NOMO-1 (cell line): Measurements from ENCODE around the gene ACTR8.

Experiments used
- DNase-seq, 2 experiments: peaks; one replicate each; lab custom pipeline; 2025; ENCODE audit not compliant: unreplicated experiment in 2 of 2; lab: John Stamatoyannopoulos, UW

The ACTR8 gene

DNA sequence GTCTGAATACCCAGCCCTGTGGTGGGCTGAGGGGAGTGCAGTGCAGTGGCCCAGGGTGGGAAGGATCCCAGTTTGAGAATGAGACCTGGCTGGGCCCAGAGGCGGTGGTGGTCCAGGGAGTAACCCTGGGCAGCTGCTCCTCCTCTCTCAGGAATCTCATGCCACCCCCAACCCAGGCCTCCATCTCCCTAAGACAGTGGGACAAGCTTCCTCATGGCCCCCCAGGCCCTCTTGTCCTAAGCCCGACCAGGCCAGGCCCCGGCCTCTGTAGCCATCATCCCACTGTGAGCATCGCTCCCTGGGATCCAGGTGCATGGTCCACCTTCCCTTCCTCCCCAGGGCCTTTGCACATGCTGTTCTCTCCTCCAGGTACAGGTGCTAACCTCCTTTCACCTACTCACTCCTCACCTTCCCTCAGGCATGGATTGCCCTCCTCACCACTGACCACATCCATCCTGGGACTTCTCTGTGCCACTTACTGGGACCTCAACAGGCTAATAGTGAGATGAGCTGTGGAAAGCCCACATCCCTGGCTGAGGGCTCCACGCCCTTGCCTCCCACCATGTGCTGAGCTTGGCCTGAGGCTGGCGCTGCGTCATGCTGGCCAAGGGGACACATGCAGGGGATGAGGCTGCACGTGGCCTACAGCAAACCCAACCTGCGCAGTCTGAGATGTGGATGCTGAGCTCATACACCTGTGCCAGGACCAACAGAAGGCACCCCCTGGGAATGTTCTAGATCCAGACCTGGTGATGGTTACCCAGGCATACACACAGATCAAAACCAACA, 45.7 kb downstream of the ACTR8 start:
- no peak for DNase-seq

DNA sequence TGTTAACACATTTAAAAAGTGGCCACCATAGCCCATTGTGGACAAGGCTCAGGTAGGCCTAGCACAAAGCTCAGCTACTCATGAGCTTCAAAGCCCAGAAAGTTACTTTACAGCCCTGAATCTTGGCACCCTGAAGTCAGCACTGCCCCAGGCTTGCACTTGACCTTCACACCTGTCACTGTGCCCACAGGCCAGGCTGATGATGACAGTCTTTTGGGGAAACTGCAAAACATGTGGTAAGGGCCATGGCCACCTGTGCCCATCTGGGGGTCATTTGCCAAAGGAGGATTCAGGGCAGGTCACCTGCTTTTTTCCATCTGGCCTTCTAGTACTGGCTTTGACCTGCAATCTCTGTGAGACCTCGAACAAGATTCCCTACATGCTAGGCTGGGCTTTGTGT, 46.7 kb downstream of the ACTR8 start:
- DNase-seq, result no peak

DNA sequence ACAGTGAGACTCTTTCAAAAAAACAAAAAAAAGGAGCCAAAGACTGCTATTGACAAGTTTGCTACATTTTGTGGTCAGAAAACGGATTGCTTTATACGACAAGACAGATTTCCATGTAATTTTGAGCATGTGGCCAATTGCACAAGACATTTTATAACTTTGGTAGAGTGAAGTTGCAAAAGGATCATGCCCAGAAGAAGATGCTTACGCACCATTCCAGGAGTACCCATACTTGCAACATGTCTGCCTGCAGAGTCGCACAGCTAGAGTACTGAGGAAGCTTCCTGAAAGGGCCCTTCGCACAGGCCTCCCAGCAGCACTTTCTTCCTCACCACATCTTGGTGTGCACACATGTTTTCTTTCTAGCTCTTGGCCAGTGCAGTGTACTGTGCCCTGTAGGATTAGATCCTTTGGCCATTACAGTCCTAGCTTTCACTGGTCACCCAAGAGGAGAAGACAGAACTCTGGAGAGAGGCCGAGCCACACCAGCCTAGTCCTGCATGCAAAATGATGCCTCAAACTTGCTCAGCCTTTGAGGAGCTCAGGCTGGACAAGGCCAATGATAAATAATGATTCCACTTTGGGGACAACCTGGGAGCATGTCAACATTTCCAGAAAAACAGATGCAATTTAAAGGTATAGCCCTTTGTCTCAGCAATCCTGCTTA, 47.4 kb downstream of the ACTR8 start:
- peak; percentile 84 to 90 for DNase-seq

DNA sequence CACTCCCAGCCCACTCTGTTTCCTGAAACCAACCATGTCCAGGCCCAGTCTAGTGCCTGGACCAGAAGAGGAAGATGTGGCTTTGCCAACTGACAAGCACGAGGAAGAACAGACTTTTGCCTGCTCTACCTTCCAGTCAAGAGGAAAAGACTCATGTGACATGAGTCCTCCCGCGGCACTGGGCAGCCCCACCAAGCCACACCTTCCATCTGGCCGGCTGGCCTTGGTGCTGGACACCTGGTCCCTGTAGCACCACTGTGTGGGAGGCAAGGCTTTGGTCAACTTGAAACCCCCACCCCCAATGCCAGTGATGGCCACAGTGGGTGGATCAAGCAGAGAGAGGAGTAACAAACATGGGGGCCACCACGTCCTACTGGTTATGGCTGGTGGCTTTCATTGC, 48.3 kb downstream of the ACTR8 start:
- DNase-seq, result no peak

DNA sequence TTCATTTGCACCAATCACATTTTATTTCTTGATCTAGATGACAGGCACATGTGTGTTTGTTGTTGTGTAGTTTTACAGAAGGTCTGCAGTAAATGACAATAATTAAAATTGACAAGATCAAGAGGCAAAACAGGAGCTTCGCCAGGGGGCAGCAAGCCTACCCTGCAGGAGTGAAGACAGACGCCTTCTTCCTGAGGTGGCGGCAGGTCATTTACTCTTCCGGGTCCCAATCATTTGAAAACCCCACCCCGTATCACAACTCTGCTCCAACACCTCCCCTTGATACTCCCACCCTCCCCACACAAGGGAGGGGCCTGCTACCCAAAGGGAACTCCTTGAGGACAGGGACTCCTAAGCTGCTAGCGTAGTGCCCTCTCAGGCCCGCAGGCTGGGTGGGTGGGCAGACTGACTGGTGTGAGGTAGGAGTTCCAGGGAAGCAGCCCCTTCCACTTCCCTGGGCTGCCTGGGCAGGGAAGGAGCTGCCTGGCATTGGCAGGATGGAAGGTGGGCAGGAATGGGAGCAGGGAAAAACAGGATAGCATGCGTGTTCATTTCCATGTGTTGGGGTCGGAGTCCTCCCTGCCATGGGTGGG, 48.8 kb downstream of the ACTR8 start:
- no peak for DNase-seq

DNA sequence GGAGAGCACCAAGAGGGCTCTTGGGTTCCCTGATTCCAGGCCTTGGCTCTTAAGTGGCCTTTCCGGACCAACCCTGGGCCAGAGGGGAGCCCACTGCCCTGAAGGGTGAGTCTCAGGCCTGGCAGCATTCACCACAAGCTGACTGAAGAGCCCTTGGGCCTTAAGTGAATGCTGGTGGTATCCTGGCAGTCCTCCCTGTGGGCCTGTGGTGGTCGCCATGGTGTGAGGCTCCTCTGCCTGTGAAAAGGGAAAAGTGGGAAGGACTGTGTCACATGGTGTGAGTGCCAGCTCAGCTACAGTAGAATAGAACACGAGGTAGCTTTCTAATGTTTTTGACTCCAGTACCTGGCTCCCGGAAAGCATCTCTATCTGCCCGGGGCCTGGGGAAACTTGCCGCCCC, 51.0 kb downstream of the ACTR8 start:
- no peak for DNase-seq

DNA sequence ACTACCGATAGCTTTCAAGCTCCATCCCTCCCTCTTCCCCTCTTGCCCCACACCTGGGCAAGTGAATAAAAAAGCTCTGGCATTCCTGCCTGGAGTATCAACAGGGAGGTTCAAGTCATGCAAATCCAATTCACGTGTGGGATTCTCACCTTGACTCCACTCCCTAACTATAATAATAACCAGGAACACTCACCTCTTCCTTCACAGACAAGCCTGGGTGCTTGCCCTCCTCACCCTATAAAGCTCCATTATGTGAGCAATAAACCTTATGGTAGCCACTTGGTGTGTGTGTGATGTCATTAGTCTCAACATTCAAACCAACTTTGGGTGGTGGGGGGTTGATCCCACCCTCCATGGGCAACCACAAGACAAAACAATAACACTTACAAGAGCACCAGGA, 52.3 kb downstream of the ACTR8 start:
- no peak for DNase-seq

DNA sequence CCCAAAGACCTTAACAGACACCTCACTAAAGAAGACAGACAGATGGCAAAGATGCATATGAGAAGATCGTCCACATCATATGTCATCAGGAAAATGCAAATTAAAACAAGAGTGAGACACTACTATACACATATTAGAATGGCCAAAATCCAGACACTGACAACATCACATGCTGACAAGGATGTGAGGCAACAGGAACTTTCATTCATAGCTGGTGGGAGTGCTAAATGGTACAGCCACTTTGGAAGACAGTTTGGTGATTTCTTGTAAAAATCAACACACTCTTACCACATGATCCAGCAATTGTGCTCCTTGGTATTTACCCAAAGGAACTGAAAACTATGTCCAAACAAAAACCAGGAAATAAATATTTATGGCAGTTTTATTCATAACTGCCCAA, 53.4 kb downstream of the ACTR8 start:
- DNase-seq, result no peak

DNA sequence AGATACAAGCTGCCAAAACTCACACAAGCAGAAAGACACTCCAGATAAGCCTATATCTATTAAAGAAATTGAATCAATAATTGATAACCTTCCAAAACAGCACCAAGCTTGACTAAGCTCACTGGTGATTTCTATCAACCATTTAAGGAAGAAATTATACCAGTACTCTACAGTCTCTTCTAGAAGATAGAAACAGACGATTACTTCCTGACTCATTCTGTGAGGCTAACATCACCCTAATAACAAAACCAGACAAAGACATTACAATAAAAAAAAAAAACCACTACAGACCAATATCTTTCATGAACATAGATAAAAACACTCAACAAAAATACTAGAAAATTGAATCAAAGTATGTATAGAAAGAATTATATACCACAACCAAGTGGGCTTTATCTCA, 55.9 kb downstream of the ACTR8 start:
- no peak for DNase-seq

DNA sequence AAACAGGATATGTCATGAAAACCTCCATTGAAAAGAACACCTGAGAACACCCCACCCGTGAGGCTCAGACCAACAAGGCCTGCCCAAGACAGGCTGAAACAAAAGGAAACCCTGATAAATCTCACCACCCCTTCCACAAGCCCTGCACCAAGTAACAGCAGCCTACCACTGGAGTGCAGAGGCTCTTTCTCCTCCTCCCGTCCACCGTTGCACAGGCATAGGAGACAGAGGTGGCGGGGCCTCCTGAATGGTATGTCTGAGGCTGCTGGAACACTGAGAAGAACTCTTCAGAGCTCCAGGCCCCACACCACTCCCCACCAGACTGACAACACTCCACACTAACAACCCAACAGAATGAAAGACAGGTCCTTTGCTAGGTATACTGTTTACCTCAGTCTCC, 57.2 kb downstream of the ACTR8 start:
- DNase-seq, result no peak

DNA sequence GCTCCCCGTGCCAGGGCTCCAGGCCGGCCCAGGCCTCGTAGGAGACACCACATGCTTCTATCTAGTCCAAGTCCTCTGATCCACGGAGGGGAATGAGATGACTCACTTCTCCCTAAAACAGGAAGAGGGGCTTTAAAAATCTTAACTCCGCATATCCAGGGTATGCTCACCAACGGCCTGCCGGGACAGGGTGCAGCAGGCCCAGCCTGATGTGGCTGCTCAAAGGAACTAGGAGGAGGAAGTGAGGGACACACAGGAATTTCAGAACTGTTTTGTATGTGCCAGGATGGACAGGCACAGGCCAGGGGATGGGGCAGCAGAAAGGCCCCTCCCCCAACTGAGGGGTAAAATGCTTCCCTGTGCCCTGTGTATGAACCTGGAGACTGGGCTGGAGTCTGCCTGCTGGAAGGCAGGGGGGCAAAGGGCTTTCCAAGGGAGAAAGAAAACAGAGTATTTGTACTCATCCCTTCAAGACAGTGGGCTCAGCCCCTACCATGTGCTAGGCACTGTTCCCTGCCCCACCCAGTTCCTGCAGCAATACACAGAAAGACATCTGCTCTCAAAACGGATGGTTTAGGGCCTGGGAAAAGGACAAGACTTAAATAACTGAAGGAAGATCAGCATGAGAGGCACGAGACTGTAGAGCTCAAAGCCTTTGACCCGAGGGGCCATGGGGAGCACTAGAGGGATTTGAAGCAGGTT, 57.8 kb downstream of the ACTR8 start:
- no peak for DNase-seq

DNA sequence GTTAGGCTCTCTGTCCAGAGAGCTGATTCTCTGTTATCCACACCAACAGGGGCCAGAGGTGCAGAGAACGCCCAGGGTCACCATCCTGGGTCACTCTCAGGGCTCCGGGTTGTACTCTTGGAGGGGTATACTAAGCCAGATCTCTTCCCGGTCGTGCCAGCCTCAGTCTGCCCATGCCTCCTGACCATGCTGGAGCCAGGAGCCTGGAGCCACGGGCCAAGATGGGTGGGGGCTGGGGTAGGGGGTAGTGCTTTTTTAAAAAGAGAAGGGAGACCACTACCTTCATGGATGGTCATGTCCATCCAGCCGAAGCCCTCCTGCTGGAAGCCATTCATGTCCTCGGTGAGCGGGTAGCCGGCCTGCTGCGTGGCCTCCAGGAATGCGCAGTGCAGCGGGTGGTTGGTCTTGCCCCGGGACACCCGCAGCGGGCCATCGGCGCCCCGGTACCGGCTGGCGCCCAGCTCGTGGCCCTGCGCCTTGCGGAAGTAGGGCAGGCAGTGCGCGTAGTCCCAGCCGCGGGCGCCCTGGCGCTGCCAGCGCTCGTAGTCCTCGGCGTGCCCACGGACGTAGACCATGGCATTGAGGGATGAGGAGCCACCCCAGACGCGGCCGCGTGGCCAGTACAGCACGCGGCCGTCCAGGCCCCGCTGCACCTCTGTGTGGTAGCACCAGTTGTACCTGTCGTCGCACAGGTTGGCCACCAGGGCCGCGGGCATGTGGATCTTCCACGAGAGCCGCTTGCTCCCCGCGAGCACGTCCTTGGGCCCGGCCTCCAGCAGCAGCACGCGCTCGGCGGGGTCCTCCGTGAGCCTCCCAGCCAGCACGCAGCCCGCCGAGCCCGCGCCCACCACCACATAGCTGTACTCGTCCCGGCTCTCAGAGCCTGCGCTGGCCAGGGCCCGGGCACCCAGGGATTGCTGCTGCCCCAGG, 58.7 kb downstream of the ACTR8 start:
- no peak for DNase-seq

DNA sequence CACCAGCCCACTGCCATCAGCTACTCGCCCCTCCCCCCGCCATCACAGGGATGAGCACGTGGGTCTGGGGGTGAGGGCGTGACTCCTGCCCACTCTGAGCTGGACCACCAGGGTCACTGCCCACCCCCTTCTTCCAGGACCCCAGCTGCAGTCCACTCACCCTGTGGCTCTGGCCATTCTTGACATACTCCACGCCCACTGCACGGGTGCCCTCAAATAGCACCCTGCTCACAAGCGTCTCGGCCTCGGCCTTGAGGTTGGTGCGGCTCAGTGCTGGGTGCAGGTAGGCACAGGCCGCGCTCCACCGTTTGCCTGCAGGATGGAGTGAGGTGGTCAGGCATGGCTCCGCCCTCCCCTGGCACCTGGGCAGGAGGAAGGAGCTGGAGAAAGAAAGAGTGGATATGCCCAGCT, 59.6 kb downstream of the ACTR8 start:
- DNase-seq, result no peak

DNA sequence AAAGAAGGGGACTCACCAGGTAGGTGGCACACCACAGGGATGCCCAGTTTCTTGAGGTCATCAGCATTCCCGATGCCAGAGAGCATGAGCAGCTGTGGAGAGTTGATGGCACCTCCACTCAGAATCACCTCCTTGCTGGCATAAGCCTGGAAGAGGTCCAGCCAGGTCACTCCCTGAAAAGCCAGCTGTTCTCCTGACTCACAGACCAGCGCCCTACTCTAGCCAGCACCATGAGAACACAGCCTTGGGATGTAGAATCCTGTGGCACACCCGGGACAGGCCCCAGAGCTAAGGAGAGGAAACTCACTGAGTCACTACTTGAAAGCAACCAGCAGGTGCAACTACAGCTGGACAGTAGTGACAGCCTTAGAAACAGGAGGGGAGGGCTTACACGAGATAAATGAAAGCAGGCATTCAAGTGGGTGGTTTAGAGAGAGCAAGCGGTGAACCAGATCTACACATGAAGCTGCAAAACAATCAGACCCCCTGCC, 60.3 kb downstream of the ACTR8 start:
- DNase-seq, result no peak

DNA sequence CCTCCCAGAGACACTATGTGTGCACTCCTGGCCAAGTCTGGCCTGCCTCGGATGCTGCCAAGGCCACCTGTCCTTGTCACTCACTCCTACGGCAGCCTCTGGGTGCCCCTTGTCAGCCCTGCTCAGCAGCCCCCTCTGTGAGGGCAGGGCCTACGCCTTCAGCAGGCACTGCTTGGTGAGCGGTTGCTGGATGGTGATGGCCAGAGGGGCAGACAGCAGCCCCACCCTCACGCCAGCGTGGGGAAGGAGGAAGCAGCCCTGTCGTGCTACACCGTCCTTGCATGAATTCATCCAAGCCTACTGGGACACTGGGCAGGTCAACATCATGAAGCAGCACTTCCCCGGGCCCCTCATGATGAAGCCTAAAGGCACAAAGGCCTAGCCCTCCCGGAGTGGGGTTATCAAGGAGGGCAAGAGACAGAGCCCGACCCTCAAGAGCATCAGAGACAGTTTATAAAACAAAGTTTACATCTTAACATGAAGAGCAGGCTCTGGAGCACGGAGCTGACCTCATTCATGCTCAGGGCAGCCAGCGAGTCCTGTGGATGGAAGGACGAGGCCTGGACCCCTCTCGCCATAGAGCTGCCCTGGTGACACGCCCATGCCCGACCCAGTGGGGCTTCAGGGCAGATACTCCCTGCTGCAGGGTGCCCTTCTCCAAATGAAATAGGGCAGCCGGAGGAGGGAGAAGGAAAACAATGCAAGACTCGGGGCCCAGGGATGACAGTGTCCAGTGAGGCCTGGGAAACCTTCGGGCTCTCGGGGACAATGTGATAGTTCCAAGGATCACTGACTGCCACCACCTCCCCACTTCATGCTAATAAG, 61.0 kb downstream of the ACTR8 start:
- DNase-seq, result no peak

DNA sequence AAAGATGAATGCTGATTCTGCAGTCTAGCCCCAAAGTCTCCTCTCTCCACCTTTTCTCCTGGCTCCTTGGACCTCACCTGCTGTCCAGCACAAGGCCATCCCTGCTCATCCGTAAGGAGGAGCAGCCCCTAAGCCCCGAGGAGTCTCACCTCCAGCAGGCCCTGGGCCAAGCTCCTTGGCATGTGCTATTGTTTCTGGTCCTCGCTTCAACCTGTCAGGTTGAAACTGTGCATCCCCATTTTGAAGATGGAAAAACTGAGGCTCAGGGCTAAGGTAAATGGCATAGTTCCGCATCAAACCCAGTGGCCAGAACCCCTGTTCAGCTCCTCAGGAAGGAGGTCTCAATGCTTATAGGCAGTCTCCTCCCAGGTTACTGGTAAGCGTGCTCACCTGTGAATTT, 61.9 kb downstream of the ACTR8 start:
- DNase-seq, result no peak

DNA sequence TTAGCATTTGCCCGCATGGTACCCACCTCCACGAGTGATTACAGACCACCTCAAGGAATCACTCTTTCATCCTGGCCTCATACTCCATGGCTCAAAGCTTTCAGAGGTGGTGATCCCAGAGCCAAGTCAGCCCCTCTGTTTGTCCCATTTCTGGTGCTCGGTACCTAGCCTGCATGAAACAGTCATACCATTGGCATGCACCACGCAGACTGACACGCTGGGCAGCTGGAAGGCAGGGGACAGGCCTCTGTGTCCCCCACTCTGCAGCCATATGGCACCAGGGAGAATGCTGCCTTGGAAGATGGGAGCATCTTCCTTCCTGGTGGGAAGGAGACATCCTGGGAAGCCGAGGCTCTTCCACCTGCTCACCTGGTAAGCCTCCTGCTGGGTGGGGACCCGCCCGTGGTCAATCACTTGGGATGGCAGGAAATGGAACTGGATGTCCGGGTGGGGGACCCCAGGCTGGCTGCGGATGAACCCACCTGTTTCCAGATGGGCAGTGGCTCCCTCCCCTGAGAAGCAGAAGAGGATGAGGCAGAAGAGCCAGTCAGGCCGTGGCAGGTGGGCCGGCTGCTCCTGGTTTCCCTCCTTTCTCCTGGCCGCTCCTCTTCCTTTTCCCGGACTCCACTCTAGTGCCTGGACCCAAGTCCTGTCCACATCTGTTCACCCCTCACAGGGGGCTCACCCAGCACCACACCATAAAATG, 62.6 kb downstream of the ACTR8 start:
- DNase-seq, result no peak

DNA sequence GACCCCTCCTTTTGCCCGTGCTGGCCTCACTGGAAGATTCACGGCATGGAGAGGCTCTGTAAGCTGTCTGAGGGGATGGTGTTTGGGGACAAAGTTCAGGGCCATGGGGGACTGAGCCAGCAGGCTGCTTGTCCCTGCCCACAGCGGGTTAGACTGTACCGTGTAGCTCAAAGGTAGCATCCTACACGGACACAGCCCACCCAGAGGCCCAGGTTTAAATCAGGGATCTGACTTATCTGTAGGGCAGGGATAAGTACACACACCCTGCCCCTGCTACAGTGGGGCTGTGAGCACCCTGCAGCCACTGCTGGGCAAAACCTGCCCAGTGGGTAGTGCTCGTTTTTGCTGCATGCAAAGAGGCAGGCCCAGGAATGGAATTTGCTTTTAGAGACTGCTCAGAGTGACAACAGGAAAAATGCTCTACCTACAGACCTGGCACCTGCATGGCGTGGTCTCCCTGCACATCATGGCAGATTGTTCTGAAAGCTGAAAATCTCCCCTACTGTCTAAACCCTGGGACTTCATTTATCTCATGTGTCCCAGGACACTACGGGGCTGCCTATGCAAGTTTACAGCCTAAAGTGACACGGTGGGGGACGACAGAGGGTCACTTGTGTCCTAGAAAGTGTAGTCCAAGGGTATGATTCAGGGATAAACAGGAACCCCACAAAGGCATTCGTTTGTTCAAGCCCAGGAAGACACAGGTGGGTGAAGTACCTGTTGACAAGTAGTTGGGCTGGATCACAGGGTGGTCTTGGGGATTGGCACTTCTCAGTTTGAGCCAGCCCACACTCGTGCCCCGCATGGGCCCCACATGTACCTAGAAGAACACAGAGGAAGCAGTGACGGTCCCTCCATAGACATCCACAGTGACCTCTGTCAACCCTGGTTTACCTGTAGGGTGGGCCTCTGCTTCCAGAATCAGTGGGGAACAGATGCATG, 63.5 kb downstream of the ACTR8 start:
- no peak for DNase-seq
